Activated CD4-positive, alpha-beta T cell treated with anti-CD3 and anti-CD28 coated beads for 1 hour (primary cell): Measurements from ENCODE around the gene ZCCHC8.

ENCODE experiments used
- DNase-seq: peaks from one replicate; pipeline ENCODE4 v3.0.0-alpha.2; 2020

Gene ZCCHC8

GRCh38 chr12:122422730-122423257 lies 77.9 kb downstream of the ZCCHC8 start:
- DNase-seq: no peak

DNA sequence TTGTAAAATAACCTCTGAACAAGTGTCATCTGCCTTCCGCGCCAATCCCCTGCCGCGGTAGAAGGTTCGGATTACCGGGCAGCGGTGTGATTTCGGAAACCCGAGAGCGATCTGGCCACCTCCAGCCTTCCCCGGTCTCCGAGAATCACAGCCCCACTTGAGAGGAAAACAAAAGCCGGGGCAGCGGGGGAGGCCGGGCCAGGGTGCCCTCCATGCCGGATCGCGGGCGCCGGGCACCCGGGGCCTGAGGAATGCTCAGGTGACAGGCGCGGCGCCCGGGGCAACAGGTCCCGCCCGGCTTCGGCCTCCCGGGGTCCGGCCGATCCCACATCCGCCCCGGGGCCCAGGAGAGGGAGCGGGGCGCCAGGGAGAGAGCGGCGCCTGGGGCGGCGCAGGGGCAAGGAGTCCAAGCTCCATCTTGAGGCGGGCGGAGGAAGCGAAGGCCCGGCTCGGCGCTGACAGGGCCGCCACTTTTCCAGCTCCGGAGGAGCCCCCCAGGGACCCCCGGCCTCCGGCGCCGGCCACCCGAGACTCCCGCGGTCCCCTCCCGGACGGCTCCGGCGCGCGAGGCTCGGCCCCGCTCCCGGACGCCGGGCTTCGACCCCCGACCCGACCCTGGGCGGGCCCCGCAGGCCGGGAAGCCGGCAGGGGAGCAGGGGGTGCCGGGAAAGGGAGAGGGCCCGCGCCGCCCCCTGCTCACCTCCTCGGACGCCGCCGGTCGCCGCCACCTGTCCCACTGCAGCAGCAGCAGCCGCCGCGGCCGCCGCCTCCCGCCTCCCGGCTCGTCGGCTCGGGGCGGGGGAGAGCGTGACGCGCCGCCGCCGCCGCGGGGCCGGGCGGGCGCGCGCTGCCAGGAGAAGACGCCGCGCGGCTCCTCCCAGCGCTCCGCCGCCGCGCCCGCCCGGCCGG lies 78.7 kb downstream of the ZCCHC8 start, which contains the start of gene CLIP1:
Gene CLIP1 (minus strand): TSS at position 849 of the 909 bp plus-strand sequence. CDS start 42,217 bp downstream, outside the sequence.
- DNase-seq: peak; percentile 37
